ENCODE results near the gene CPT1A.

CPT1A gene

GRCh38 chr11:68828957-68829356 is 12.8 kb downstream of the CPT1A start:
- DNase-seq = no peak

GRCh38 chr11:68828155-68828931 is 13.4 kb downstream of the CPT1A start:
- no peak for DNase-seq

- DNase-seq = no peak
Observed at GRCh38 chr11:68827733-68828132, 14.0 kb downstream of the CPT1A start.

- DNase-seq = no peak
Observed at GRCh38 chr11:68826726-68827125, 15.0 kb downstream of the CPT1A start.

- DNase-seq = peak; percentile 55
Observed at GRCh38 chr11:68825571-68825970, 16.1 kb downstream of the CPT1A start.

GRCh38 chr11:68822546-68822945 is 19.2 kb downstream of the CPT1A start:
- no peak for DNase-seq

- no peak for DNase-seq
Observed at GRCh38 chr11:68821670-68822069, 20.0 kb downstream of the CPT1A start.

GRCh38 chr11:68819362-68819761 is 22.4 kb downstream of the CPT1A start:
- no peak for DNase-seq

- DNase-seq = no peak
Observed at GRCh38 chr11:68818181-68818580, 23.5 kb downstream of the CPT1A start.

- no peak for DNase-seq
Observed at GRCh38 chr11:68817554-68817953, 24.2 kb downstream of the CPT1A start.

GRCh38 chr11:68816917-68817419 is 24.7 kb downstream of the CPT1A start:
- peak; percentile 12 for DNase-seq

GRCh38 chr11:68816251-68816776 is 25.4 kb downstream of the CPT1A start:
- DNase-seq = no peak

GRCh38 chr11:68813773-68814172 is 27.9 kb downstream of the CPT1A start:
- no peak for DNase-seq

- DNase-seq = no peak
Observed at GRCh38 chr11:68812526-68812925, 29.2 kb downstream of the CPT1A start.

GRCh38 chr11:68810164-68810563 is 31.6 kb downstream of the CPT1A start:
- DNase-seq = no peak

GRCh38 chr11:68809506-68809905 is 32.2 kb downstream of the CPT1A start:
- DNase-seq = no peak

- no peak for DNase-seq
Observed at GRCh38 chr11:68808787-68809186, 32.9 kb downstream of the CPT1A start.

- DNase-seq = no peak
Observed at GRCh38 chr11:68806931-68807844, 34.5 kb downstream of the CPT1A start.

GRCh38 chr11:68804786-68805185 is 36.9 kb downstream of the CPT1A start:
- no peak for DNase-seq

GRCh38 chr11:68803766-68804165 is 38.0 kb downstream of the CPT1A start:
- no peak for DNase-seq

- DNase-seq = peak; percentile 46
Observed at GRCh38 chr11:68798221-68798813, 43.4 kb downstream of the CPT1A start.

GRCh38 chr11:68796801-68797200 is 44.9 kb downstream of the CPT1A start:
- DNase-seq = no peak

GRCh38 chr11:68792400-68792966 is 49.2 kb downstream of the CPT1A start:
- DNase-seq = no peak

Data from stimulated activated CD4-positive, alpha-beta T cell treated with anti-CD3 and anti-CD28 coated beads, Interleukin-4, amount 100 ng/mL, for 1 hour (primary cell).